Measurements from ENCODE around the gene VPS8. TPM values are rescaled to one million over a fixed set of nuclear protein-coding genes. Genes with fewer than 3 reads are reported as not detected.

VPS8 gene
- total RNA-seq, 1 donor from 2014 or later = 56.9 TPM

- Histone ChIP-seq H3K27me3 (ENCODE audit: control insufficient read depth, insufficient read depth, low read length) (no peaks in the 10 kb centered on the region), H3K4me3 (ENCODE audit: low read depth, low read length) (no peak overlapping the region), H3K36me3 (ENCODE audit: control insufficient read depth, insufficient read depth, low read length) (peaks cover 3% of the 10 kb centered on the region)
- TF ChIP-seq CTCF (IDR thresholded peaks at IDR 0.05; ENCODE audit: insufficient read depth, low read length, severe bottlenecking) = no peak
- no peak for DNase-seq (ENCODE audit: low read depth)
- FAIRE-seq = no peak
Observed at GRCh38 chr3:184907681-184908649, 96.0 kb downstream of the VPS8 start.

- no peak overlapping the region for H3K4me3 ChIP-seq (ENCODE audit: low read depth, low read length)
- H3K36me3 ChIP-seq (ENCODE audit: control insufficient read depth, insufficient read depth, low read length) = peaks cover 3% of the 10 kb centered on the region
- DNase-seq (ENCODE audit: low read depth) (no peak), FAIRE-seq (no peak)
- no peaks in the 10 kb centered on the region for H3K27me3 ChIP-seq (ENCODE audit: control insufficient read depth, insufficient read depth, low read length)
- no peak for TF ChIP-seq CTCF (IDR thresholded peaks at IDR 0.05; ENCODE audit: insufficient read depth, low read length, severe bottlenecking)
Observed at GRCh38 chr3:184908859-184909258, 96.9 kb downstream of the VPS8 start.

GRCh38 chr3:184910664-184911063 lies 98.7 kb downstream of the VPS8 start:
- Histone ChIP-seq H3K27me3 (ENCODE audit: control insufficient read depth, insufficient read depth, low read length) (no peaks in the 10 kb centered on the region), H3K36me3 (ENCODE audit: control insufficient read depth, insufficient read depth, low read length) (peaks cover 1% of the 10 kb centered on the region), H3K4me3 (ENCODE audit: low read depth, low read length) (no peak overlapping the region)
- FAIRE-seq = no peak
- no peak for DNase-seq (ENCODE audit: low read depth)
- TF ChIP-seq CTCF (IDR thresholded peaks at IDR 0.05; ENCODE audit: insufficient read depth, low read length, severe bottlenecking) = no peak

GRCh38 chr3:184911570-184911969 lies 99.6 kb downstream of the VPS8 start:
- FAIRE-seq = peak; percentile 55
- peaks cover 1% of the 10 kb centered on the region for H3K36me3 ChIP-seq (ENCODE audit: control insufficient read depth, insufficient read depth, low read length)
- no peak overlapping the region for H3K4me3 ChIP-seq (ENCODE audit: low read depth, low read length)
- no peak for TF ChIP-seq CTCF (IDR thresholded peaks at IDR 0.05; ENCODE audit: insufficient read depth, low read length, severe bottlenecking)
- DNase-seq (ENCODE audit: low read depth) = no peak
- no peaks in the 10 kb centered on the region for H3K27me3 ChIP-seq (ENCODE audit: control insufficient read depth, insufficient read depth, low read length)

- FAIRE-seq (no peak), DNase-seq (ENCODE audit: low read depth) (no peak)
- no peak overlapping the region for H3K4me3 ChIP-seq (ENCODE audit: low read depth, low read length)
- H3K27me3 ChIP-seq (ENCODE audit: control insufficient read depth, insufficient read depth, low read length) = no peaks in the 10 kb centered on the region
- peaks cover 1% of the 10 kb centered on the region for H3K36me3 ChIP-seq (ENCODE audit: control insufficient read depth, insufficient read depth, low read length)
- no peak for TF ChIP-seq CTCF (IDR thresholded peaks at IDR 0.05; ENCODE audit: insufficient read depth, low read length, severe bottlenecking)
Observed at GRCh38 chr3:184912163-184912562, 100.2 kb downstream of the VPS8 start.
